Stomach (tissue), 9 donors: Measurements from ENCODE around the gene NR6A1. TPM values are rescaled to one million over a fixed set of nuclear protein-coding genes. Genes with fewer than 3 reads are reported as not detected.
A peak's percentile ranks its signal among the peaks of the same experiment; 100 is the strongest.

Experiments
- DNase-seq, 2 donors: peaks; one replicate each; pipeline versions ENCODE4 v3.0.0 to v3.0.0-alpha.2; 2013 to 2019
- H3K27ac ChIP-seq, 5 donors: fragments of 200-600 bp in 4 of 5; sonication (generic) in 4 of 5; one replicate each; pipeline ENCODE4 v1.5.1; 2013 to 2019; ENCODE audit warnings: mild to moderate bottlenecking in 1 of 5, moderate library complexity in 1 of 5
- H3K27me3 ChIP-seq, 3 donors: fragments of 200-600 bp; sonication (generic); one replicate each; pipeline ENCODE4 v1.5.1; 2017 to 2019; ENCODE audit warnings: mixed run types in 1 of 3
- H3K36me3 ChIP-seq, 4 donors: fragments of 200-600 bp; sonication (generic); 1 replicate in 3 of 4; 2 replicates in 1 of 4; pipeline ENCODE4 v1.5.1; 2016 to 2019
- H3K4me1 ChIP-seq, 4 donors: fragments of 200-600 bp; sonication (generic); one replicate each; pipeline ENCODE4 v1.5.1; 2016 to 2019
- H3K4me3 ChIP-seq, 4 donors: fragments of 200-600 bp; sonication (generic) in 3 of 4; one replicate each; pipeline ENCODE4 v1.5.1; 2016 to 2019; ENCODE audit warnings: mild to moderate bottlenecking in 1 of 4
- H3K9me3 ChIP-seq, 4 donors: fragments of 200-600 bp; sonication (generic); one replicate each; pipeline ENCODE4 v1.5.1; 2016 to 2019
- CTCF ChIP-seq, 7 experiments: fragments of 450-650 bp in 4 of 7; fragments of 200-600 bp in 3 of 7; sonication (generic) in 3 of 7; IDR thresholded peaks; one replicate each; pipeline ENCODE4 v1.5.1; 2016 to 2019; ENCODE audit warnings: antibody characterized with exemption in 7 of 7, control low read depth in 2 of 7, mild to moderate bottlenecking in 1 of 7
- EP300 ChIP-seq: sonication (generic); formaldehyde crosslinking; IDR thresholded peaks from one replicate; pipeline ENCODE4 v1.6.1; 2017; ENCODE audit warnings: antibody characterized with exemption
- POLR2A ChIP-seq, 4 donors: fragments of 450-650 bp; IDR thresholded peaks; one replicate each; pipeline ENCODE4 v1.6.1; 2016; ENCODE audit warnings: antibody characterized with exemption in 4 of 4, control low read depth in 2 of 4, mild to moderate bottlenecking in 1 of 4, moderate library complexity in 1 of 4
- POLR2AphosphoS5 ChIP-seq, 3 donors: sonication (generic); formaldehyde crosslinking; IDR thresholded peaks; one replicate each; pipeline ENCODE4 v1.6.1; 2016; ENCODE audit warnings: antibody characterized with exemption in 3 of 3
- WGBS, 5 donors: extraction: QIAGEN DNeasy Blood & Tissue Kit in 3 of 5; methylation state at CpG; one replicate each; pipeline versions ENCODE4 v1.1.5 to v1.1.7; 2013 to 2018; 5-methylcytosine and 5-hydroxymethylcytosine counted together
- intact Hi-C: fragments of 100-400 bp; cut with DNase I; formaldehyde crosslinking; loops from one replicate; pipeline ENCODE4 v1.15.1; 2023; ENCODE audit warnings: low total_unique reads
- polyA plus RNA-seq, 3 donors: library from polyadenylated mRNA; stranded (reverse); fragments of 200-250 nt; gene quantifications; one replicate each; pipeline ENCODE4 v1.2.3, GENCODE V29; 2013
- total RNA-seq, 5 donors: library from RNA; depleted of rRNA; stranded (reverse); fragments of >200 nt; gene quantifications; one replicate each; pipeline versions ENCODE4 v1.1.0 to v1.2.3, GENCODE V29; 2014 to 2016
- donor health status: healthy with polysubstance abuse.
- donor health status: Bipolar disorder and iron deficiency.
- donor health status: healthy.

Gene NR6A1
- total and polyA plus RNA-seq, 8 donors: 0.15 to 3.2 (median 1.5) TPM; not detected in 1

DNA sequence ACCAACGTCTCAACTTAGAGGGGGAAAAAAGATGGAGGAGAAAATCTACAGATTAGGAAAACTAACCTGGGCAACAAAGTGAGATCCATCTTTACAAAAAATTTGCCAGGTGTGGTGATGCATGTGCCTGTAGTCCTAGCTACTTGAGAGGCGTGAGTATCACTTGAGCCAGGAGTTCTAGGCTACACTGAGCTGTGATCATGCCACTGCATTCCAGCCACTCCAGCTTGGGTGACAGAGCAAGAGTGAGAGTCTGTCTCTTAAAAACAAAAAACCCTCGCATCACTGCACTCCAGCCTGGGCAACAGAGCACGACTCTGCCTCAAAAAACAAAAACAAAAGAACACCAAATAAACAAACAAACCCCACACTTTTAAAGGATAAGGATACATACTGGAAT is 165.9 kb downstream of the NR6A1 start:
- H3K36me3 ChIP-seq: no peaks in the 10 kb centered on the region
- DNase-seq: no peak
- no peak overlapping the region for H3K27ac ChIP-seq
- H3K9me3 ChIP-seq: no peaks in the 10 kb centered on the region
- H3K4me3 ChIP-seq: no peak overlapping the region
- H3K4me1 ChIP-seq: peaks cover 0 to 10% (median 2%) of the 10 kb centered on the region in 4 donors
- H3K27me3 ChIP-seq: no peaks in the 10 kb centered on the region
- intact Hi-C loops: no loop called here
- 74 to 88% (median 83%) methylated on average over 4 of the region's 4 CpGs for WGBS, 5 donors
- no peak for TF ChIP-seq POLR2A (IDR thresholded peaks at IDR 0.05)
- TF ChIP-seq POLR2AphosphoS5 (IDR thresholded peaks at IDR 0.05): no peak
- TF ChIP-seq CTCF (IDR thresholded peaks at IDR 0.05): no peak
- TF ChIP-seq EP300: no peak

DNA sequence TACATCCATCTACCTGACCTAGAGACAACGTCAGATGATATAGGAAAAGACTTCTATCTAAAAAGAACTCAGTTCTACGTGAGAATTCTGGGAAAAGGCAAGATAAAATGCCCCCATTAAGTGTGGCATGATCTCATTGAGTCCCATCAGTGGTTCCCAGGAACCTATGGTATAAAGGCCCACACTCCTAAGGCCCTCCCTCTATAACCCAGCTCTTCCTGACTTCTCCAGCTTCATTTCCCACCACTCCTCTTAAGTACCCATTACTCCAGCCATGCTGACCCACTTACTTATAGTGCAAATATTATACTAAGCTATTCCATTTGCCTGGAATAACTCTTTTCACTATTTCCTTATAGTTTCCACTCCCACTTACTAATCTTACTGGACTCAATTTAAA is 168.5 kb downstream of the NR6A1 start:
- Histone ChIP-seq H3K9me3 (no peaks in the 10 kb centered on the region), H3K4me3 (no peak overlapping the region), H3K36me3 (no peaks in the 10 kb centered on the region), H3K27ac (no peak overlapping the region), H3K27me3 (no peaks in the 10 kb centered on the region), H3K4me1 (peaks cover 0 to 10% (median 2%) of the 10 kb centered on the region in 4 donors)
- WGBS, 5 donors: 53 to 74% (median 65%) methylated on average over 2 of the region's 2 CpGs
- intact Hi-C loops: no loop called here
- DNase-seq: no peak
- no peak for TF ChIP-seq POLR2AphosphoS5 (IDR thresholded peaks at IDR 0.05)
- TF ChIP-seq CTCF (IDR thresholded peaks at IDR 0.05): no peak
- no peak for TF ChIP-seq EP300
- TF ChIP-seq POLR2A (IDR thresholded peaks at IDR 0.05): no peak

DNA sequence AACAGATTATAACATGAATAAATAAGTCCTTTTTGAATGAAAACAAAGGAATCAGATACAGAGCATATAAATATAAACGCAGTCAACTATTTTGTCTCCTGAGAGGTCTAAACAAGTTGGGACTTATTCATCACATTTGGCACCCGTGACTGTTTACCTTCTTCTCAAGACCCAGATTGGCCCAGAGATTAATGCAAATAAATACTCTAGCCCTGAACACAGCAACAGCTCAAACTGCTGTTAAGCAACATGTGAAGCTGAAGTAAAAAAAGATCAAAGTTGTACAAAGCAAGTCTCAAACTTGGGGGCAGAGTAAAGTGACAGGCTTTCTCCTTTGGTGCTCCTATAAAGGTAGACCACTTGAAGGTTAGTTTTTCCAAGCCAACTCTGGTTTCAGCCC is 168.9 kb downstream of the NR6A1 start:
- Histone ChIP-seq H3K27me3 (no peaks in the 10 kb centered on the region), H3K27ac (no peak overlapping the region), H3K4me1 (peaks cover 0 to 10% (median 2%) of the 10 kb centered on the region in 4 donors), H3K4me3 (no peak overlapping the region), H3K9me3 (no peaks in the 10 kb centered on the region), H3K36me3 (no peaks in the 10 kb centered on the region)
- TF ChIP-seq POLR2A (IDR thresholded peaks at IDR 0.05) (no peak), POLR2AphosphoS5 (IDR thresholded peaks at IDR 0.05) (no peak), EP300 (no peak), CTCF (IDR thresholded peaks at IDR 0.05) (no peak)
- intact Hi-C loops: no loop called here
- 13 to 34% (median 21%) methylated on average over 2 of the region's 2 CpGs for WGBS, 5 donors
- DNase-seq: peak in 1 of 2 donors; percentile 32

- Histone ChIP-seq H3K36me3 (no peaks in the 10 kb centered on the region), H3K27ac (no peak overlapping the region), H3K4me3 (no peak overlapping the region), H3K4me1 (peaks cover 0 to 20% (median 7%) of the 10 kb centered on the region in 4 donors), H3K9me3 (no peaks in the 10 kb centered on the region), H3K27me3 (no peaks in the 10 kb centered on the region)
- DNase-seq: no peak
- intact Hi-C loops: no loop called here
- TF ChIP-seq POLR2AphosphoS5 (IDR thresholded peaks at IDR 0.05) (no peak), POLR2A (IDR thresholded peaks at IDR 0.05) (no peak), EP300 (no peak), CTCF (IDR thresholded peaks at IDR 0.05) (no peak)
These were observed 170.7 kb downstream of the NR6A1 start for GRCh38 chr9:124600407-124600806.
